Measurements from ENCODE around the gene TBC1D22B. TPM values are rescaled to one million over a fixed set of nuclear protein-coding genes. Genes with fewer than 3 reads are reported as not detected.

Gene TBC1D22B
- total and polyA plus RNA-seq, 2 of the 13 experiments (the other 11 are each of a cell fraction or from before 2014, with no cell fraction given), result 9.7 to 12.9 TPM

DNA sequence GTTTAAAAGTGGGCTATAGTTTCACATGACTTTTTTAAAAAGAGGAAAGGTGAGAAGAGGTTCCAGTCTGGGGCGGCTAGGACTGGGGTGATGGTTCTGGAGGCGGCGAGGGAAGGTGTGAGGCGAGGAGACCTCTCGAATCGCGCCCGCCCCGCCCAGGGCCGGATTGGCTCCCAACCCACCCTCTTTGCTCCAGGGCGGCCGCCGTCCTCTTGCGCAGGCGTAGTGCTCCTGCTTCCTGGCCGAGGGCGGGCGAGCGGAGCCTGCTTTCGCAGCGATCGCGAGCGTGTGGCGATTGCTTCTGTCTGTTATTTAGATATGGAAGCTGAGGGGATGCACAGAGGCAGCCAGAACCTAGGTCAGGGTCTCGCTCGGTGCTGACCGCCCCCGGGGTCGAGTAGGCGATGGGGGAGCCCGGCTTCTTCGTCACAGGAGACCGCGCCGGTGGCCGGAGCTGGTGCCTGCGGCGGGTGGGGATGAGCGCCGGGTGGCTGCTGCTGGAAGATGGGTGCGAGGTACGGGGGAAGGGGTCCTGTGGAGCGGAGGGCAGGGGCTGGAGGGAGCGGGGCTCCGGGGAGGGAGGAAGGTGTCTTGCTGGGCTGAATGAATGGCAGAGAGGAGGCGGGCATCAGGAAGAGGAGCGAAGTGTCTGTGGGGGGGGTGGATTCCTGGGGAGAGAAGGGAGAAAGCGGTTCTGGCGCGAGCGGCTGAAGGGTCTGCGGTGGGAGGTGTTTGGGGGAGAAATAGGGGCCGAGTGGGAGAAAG is 96.4 kb downstream of the TBC1D22B start, which contains the start of gene RNF8 (continued):
- TF ChIP-seq, protein P1, sequence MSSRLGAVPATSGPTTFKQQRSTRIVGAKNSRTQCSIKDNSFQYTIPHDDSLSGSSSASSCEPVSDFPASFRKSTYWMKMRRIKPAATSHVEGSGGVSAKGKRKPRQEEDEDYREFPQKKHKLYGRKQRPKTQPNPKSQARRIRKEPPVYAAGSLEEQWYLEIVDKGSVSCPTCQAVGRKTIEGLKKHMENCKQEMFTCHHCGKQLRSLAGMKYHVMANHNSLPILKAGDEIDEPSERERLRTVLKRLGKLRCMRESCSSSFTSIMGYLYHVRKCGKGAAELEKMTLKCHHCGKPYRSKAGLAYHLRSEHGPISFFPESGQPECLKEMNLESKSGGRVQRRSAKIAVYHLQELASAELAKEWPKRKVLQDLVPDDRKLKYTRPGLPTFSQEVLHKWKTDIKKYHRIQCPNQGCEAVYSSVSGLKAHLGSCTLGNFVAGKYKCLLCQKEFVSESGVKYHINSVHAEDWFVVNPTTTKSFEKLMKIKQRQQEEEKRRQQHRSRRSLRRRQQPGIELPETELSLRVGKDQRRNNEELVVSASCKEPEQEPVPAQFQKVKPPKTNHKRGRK (CRISPR knock-in tag; IDR thresholded peaks at IDR 0.05), result no peak
- TF ChIP-seq ZNF460 (CRISPR knock-in tag; IDR thresholded peaks at IDR 0.05; ENCODE audit: borderline replicate concordance) (no peak), SMC3 (IDR thresholded peaks at IDR 0.05; ENCODE audit: low read length) (no peak), MBNL3 (CRISPR knock-in tag; conservative IDR thresholded peaks at IDR 0.05) (no peak), XBP1 (CRISPR knock-in tag; IDR thresholded peaks at IDR 0.05) (0 out of 2 replicates have a peak, but pooled peaks have one; percentile 25), LCORL (IDR thresholded peaks at IDR 0.05) (no peak), LCORL (CRISPR knock-in tag; IDR thresholded peaks at IDR 0.05) (0 out of 2 replicates have a peak, but pooled peaks have one; percentile 59), MAFG (CRISPR knock-in tag; IDR thresholded peaks at IDR 0.05) (no peak), TGIF2 (CRISPR knock-in tag; IDR thresholded peaks at IDR 0.05) (no peak; the same call in 1 of the 2 replicates), HES4 (CRISPR knock-in tag; IDR thresholded peaks at IDR 0.05; ENCODE audit: borderline replicate concordance) (no peak; the same call in 1 of the 2 replicates), SNAI1 (CRISPR knock-in tag; IDR thresholded peaks at IDR 0.05; ENCODE audit: borderline replicate concordance) (0 out of 2 replicates have a peak, but pooled peaks have one; percentile 36), ZNF713 (CRISPR knock-in tag; IDR thresholded peaks at IDR 0.05) (no peak), FOXO1 (CRISPR knock-in tag; IDR thresholded peaks at IDR 0.05) (no peak), FOSL2 (CRISPR knock-in tag; IDR thresholded peaks at IDR 0.05) (peak; percentile 46; the same call in 1 of the 2 replicates), KAT7 (CRISPR knock-in tag; IDR thresholded peaks at IDR 0.05; ENCODE audit: borderline replicate concordance) (peak; percentile 70; the same call in 1 of the 2 replicates), ARNTL (CRISPR knock-in tag; IDR thresholded peaks at IDR 0.05) (peak; percentile 39), FOSL1 (CRISPR knock-in tag; IDR thresholded peaks at IDR 0.05; ENCODE audit: borderline replicate concordance) (no peak; the same call in 1 of the 2 replicates), NR1H2 (CRISPR knock-in tag; IDR thresholded peaks at IDR 0.05; ENCODE audit: borderline replicate concordance, low read depth) (peak; percentile 30; the same call in 1 of the 2 replicates), TAF1 (CRISPR knock-in tag; IDR thresholded peaks at IDR 0.05) (peak; percentile 86), ZNF431 (CRISPR knock-in tag; IDR thresholded peaks at IDR 0.05; ENCODE audit: borderline replicate concordance, low read depth) (peak; percentile 20; the same call in 1 of the 2 replicates), ZNF432 (CRISPR knock-in tag; IDR thresholded peaks at IDR 0.05; ENCODE audit: borderline replicate concordance) (no peak), MTF2 (CRISPR knock-in tag; IDR thresholded peaks at IDR 0.05; ENCODE audit: borderline replicate concordance) (no peak)
- TF ChIP-seq, protein P2, sequence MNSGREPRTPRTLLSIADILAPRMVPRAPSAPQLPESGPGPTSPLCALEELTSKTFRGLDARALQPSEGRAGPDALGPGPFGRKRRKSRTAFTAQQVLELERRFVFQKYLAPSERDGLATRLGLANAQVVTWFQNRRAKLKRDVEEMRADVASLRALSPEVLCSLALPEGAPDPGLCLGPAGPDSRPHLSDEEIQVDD (CRISPR knock-in tag; IDR thresholded peaks at IDR 0.05; ENCODE audit: borderline replicate concordance), result no peak
- TF ChIP-seq, protein P3, sequence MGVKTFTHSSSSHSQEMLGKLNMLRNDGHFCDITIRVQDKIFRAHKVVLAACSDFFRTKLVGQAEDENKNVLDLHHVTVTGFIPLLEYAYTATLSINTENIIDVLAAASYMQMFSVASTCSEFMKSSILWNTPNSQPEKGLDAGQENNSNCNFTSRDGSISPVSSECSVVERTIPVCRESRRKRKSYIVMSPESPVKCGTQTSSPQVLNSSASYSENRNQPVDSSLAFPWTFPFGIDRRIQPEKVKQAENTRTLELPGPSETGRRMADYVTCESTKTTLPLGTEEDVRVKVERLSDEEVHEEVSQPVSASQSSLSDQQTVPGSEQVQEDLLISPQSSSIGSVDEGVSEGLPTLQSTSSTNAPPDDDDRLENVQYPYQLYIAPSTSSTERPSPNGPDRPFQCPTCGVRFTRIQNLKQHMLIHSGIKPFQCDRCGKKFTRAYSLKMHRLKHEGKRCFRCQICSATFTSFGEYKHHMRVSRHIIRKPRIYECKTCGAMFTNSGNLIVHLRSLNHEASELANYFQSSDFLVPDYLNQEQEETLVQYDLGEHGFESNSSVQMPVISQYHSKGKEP (CRISPR knock-in tag; IDR thresholded peaks at IDR 0.05), result no peak
- TF ChIP-seq, protein P4, sequence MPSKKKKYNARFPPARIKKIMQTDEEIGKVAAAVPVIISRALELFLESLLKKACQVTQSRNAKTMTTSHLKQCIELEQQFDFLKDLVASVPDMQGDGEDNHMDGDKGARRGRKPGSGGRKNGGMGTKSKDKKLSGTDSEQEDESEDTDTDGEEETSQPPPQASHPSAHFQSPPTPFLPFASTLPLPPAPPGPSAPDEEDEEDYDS (CRISPR knock-in tag; IDR thresholded peaks at IDR 0.05), result peak; percentile 74

Data from HepG2 (cell line).